PFSK-1 (cell line): ENCODE measurements around the gene SST.

Experiments
- FOXP2 ChIP-seq: optimal IDR thresholded peaks from 2 replicates; pipeline ENCODE3; 2011; ENCODE audit warnings: borderline replicate concordance, control low read depth, inconsistent platforms; ENCODE audit not compliant: insufficient read depth; ENCODE audit errors: extremely low read length, extremely low read depth
- POLR2AphosphoS5 ChIP-seq: IDR thresholded peaks from 2 replicates; pipeline ENCODE4 v1.6.1; 2012; ENCODE audit warnings: low read depth, mild to moderate bottlenecking, control low read depth, low read length, moderate library complexity
- REST ChIP-seq, 2 experiments: IDR thresholded peaks; 2 replicates each; pipeline versions ENCODE4 v1.6.1 to v1.8.0; 2011 to 2012; ENCODE audit warnings: low read depth in 2 of 2, low read length in 2 of 2, control low read depth in 1 of 2, inconsistent platforms in 1 of 2, mild to moderate bottlenecking in 1 of 2, moderate library complexity in 1 of 2; ENCODE audit not compliant: insufficient read depth in 1 of 2
- SIN3A ChIP-seq: IDR thresholded peaks from 2 replicates; pipeline ENCODE4 v1.6.1; 2012; ENCODE audit warnings: mild to moderate bottlenecking, low read length, moderate library complexity, borderline replicate concordance; ENCODE audit not compliant: insufficient read depth
- TAF1 ChIP-seq: IDR thresholded peaks from 2 replicates; pipeline ENCODE4 v1.6.1; 2012; ENCODE audit warnings: low read length, control low read depth, borderline replicate concordance; ENCODE audit not compliant: insufficient read depth

SST gene

GRCh38 chr3:187714404-187714979 lies 44.3 kb upstream of the SST start:
- TF ChIP-seq FOXP2 = no peak
- TF ChIP-seq REST (IDR thresholded peaks at IDR 0.05; ENCODE audit: insufficient read depth in 1 of 2, low read depth in 2 of 2, low read length in 2 of 2) = no peak
- no peak for TF ChIP-seq SIN3A
- no peak for TF ChIP-seq POLR2AphosphoS5

GRCh38 chr3:187713504-187713903 lies 43.3 kb upstream of the SST start:
- no peak for TF ChIP-seq POLR2AphosphoS5
- TF ChIP-seq TAF1 = no peak
- no peak for TF ChIP-seq FOXP2
- no peak for TF ChIP-seq SIN3A
- no peak for TF ChIP-seq REST (IDR thresholded peaks at IDR 0.05; ENCODE audit: insufficient read depth in 1 of 2, low read depth in 2 of 2, low read length in 2 of 2)

- TF ChIP-seq REST (IDR thresholded peaks at IDR 0.05; ENCODE audit: insufficient read depth in 1 of 2, low read depth in 2 of 2, low read length in 2 of 2) = no peak
- no peak for TF ChIP-seq POLR2AphosphoS5
- TF ChIP-seq FOXP2 = no peak
- no peak for TF ChIP-seq SIN3A
- TF ChIP-seq TAF1 = no peak
Measured at GRCh38 chr3:187709155-187709554, 39.0 kb upstream of the SST start.

- TF ChIP-seq SIN3A = no peak
- no peak for TF ChIP-seq TAF1
- TF ChIP-seq REST (IDR thresholded peaks at IDR 0.05; ENCODE audit: insufficient read depth in 1 of 2, low read depth in 2 of 2, low read length in 2 of 2) = no peak
- no peak for TF ChIP-seq POLR2AphosphoS5
- TF ChIP-seq FOXP2 = no peak
Measured at GRCh38 chr3:187708696-187709095, 38.5 kb upstream of the SST start.

GRCh38 chr3:187706971-187707370 lies 36.8 kb upstream of the SST start:
- TF ChIP-seq SIN3A (no peak), FOXP2 (no peak), TAF1 (no peak), REST (IDR thresholded peaks at IDR 0.05; ENCODE audit: insufficient read depth in 1 of 2, low read depth in 2 of 2, low read length in 2 of 2) (no peak), POLR2AphosphoS5 (no peak)
